Measurements from ENCODE around the gene GUK1.
"Not testable (repeated sequence)": the region's sequence is repeated elsewhere in the genome, so short reads cannot be mapped to it uniquely, and the experiment has no call there.

Gene GUK1

DNA sequence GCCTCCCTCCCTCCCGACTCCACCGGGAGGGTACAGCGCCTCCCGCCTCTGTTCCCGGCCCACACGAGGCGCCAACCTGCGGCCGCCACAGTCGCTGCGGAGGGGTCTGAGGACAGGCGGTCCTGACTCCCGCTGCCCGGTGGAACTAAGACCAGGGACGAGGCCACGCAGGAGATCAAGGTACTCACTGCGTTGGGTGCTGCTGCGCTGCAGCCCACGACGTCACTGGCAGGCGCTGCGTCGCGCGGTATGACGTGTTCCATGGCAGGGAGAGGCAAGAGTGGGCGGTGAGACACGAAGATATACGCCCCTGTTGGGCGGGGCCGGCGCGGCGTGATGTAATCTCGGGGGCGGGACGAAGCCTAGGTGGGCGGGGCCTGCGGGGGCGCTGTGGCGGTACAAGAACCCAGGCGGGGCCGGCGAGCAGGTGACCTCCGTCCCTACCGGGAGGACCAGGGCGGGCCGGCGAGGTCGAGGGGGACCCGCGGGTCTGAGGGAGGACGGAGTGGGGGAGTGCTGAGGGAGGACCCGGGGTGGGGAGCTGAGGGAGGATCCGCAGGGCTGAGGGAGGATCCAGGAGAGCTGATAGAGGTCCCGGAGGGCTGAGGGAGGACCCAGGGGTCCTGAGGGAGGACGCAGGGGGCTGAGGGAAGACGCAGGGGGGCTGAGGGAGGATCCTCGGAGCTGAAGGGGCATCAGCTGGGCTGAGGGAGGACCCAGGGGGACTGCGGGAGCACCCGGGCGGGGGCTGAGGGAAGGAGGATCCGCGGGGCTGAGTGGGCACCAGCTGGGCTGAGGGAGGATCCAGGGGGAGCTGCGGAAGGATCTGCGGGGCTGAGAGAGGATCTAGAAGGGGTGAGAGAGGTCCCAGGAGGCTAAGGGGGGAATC, 30.8 kb upstream of the GUK1 start, which contains the start of gene MRPL55:
MRPL55 (minus strand) TSS at position 227 of the 889 bp plus-strand sequence. CDS start 1,039 bp downstream, outside the sequence.
- Mint-ChIP-seq H3K27me3 (no peaks in the 10 kb centered on the region), H3K4me1 (ENCODE audit: low read depth) (peaks cover 52% of the 10 kb centered on the region), H3K27ac (peak within 1 kb of the TSS; percentile 90), H3K36me3 (ENCODE audit: low read depth) (peaks cover 43% of the 10 kb centered on the region), H3K9me3 (no peaks in the 10 kb centered on the region), H3K4me3 (peak within 1 kb of the TSS; percentile 92)
- intact Hi-C loops (cut with micrococcal nuclease), result loop anchor here (1.0 to 10.0 kb wide), 5 partner anchors 27 to 375 kb away; partner anchors contain the start of genes ARF1, IBA57, RNF187 and TRIM11

GRCh38 chr1:228109962-228110488, 30.1 kb upstream of the GUK1 start:
- intact Hi-C loops (cut with micrococcal nuclease), result loop anchor here (1.0 to 10.0 kb wide), 5 partner anchors 27 to 375 kb away; partner anchors contain the start of genes ARF1, IBA57, RNF187 and TRIM11
- Mint-ChIP-seq H3K4me3 (peak overlapping the region; percentile 92), H3K4me1 (ENCODE audit: low read depth) (peaks cover 45% of the 10 kb centered on the region), H3K27ac (peak overlapping the region; percentile 90), H3K27me3 (no peaks in the 10 kb centered on the region), H3K9me3 (no peaks in the 10 kb centered on the region), H3K36me3 (ENCODE audit: low read depth) (peaks cover 41% of the 10 kb centered on the region)

DNA sequence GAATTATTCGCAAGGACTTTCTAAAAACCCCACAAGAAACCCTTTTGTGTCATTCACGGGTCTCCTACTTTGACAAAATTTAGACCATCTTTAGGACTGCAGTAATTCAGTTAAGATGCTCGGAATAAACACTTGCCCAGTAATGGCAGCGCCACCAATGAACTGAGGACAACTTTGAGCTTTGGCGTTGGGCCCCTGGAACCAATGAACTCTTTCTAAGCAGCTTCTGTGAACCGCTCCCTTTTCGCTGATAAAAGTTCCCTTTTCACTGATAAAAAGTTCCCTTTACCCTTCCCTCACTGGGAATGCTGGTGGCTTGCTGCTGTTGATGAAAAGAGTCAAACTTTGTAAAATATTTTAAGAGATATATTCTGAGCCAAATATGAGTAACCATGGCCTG, 29.5 kb upstream of the GUK1 start:
- peaks cover 36% of the 10 kb centered on the region for H3K36me3 Mint-ChIP-seq (ENCODE audit: low read depth)
- peaks cover 41% of the 10 kb centered on the region for H3K4me1 Mint-ChIP-seq (ENCODE audit: low read depth)
- H3K9me3 Mint-ChIP-seq, result no peaks in the 10 kb centered on the region
- no peaks in the 10 kb centered on the region for H3K27me3 Mint-ChIP-seq
- intact Hi-C loops (cut with micrococcal nuclease), result no loop called here
- H3K4me3 Mint-ChIP-seq, result no peak overlapping the region
- H3K27ac Mint-ChIP-seq, result peak overlapping the region; percentile 90

DNA sequence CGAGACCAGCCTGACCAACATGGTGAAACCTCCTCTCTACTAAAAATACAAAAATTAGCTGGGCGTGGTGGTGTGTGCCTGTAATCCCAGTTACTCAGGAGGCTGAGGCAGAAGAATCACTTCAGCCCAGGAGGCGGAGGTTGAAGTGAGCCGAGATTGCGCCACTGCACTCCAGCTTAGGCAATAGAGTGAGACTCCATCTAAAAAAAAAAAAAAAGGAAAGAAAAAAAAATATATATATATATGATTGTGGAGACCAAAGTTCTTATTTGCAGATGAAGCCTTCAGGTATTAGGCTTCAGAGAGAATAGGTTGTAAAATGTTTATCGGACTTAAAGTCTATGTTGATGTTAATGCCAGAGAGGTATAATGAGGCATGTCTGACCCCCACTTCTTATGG, 28.8 kb upstream of the GUK1 start:
- intact Hi-C loops (cut with micrococcal nuclease); H3K4me3 Mint-ChIP-seq; H3K27ac Mint-ChIP-seq; H3K27me3 Mint-ChIP-seq; H3K9me3 Mint-ChIP-seq: not testable (repeated sequence)
- peaks cover 40% of the 10 kb centered on the region for H3K4me1 Mint-ChIP-seq (ENCODE audit: low read depth)
- H3K36me3 Mint-ChIP-seq (ENCODE audit: low read depth), result peaks cover 28% of the 10 kb centered on the region

DNA sequence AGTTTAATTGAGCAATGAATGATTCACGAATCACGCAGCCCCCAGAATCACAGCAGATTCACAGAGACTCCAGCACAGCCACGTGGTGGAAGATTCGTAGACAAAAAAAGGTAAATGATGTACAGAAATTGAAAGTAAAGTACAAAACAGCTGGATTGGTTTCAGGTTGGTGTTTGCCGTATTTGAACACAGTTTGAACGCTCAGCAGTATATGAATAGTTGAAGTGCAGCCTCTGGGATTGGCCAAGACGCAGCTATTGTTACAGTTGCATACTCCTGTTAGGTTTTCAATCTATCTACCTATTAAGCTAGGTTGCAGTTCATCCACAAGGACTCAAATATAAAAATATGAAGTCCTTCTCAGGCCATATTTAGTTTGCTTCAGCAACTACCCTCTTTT, 27.9 kb upstream of the GUK1 start:
- intact Hi-C loops (cut with micrococcal nuclease), result no loop called here
- no peaks in the 10 kb centered on the region for H3K9me3 Mint-ChIP-seq
- H3K27ac Mint-ChIP-seq, result no peak overlapping the region
- peaks cover 1% of the 10 kb centered on the region for H3K27me3 Mint-ChIP-seq
- H3K36me3 Mint-ChIP-seq (ENCODE audit: low read depth), result peaks cover 20% of the 10 kb centered on the region
- no peak overlapping the region for H3K4me3 Mint-ChIP-seq
- H3K4me1 Mint-ChIP-seq (ENCODE audit: low read depth), result peaks cover 35% of the 10 kb centered on the region

DNA sequence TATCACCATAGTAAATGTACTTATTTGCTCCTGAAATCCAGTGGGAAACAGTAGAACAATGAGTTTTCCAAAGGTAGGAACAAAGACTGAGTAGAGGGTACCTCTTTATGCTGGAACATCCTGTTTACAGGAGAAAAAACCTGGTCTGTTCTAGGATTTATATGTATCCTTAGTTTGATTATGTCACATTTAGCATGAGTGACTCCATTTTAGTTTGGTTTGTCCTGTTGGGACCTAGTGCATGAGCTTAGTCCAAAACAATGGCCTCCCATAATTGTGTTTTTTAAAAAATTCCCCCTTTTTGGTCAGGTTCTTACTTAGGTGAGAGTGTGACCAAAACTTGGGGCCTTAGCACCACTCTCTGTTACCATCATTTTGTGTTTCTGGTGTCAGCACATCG, 27.5 kb upstream of the GUK1 start:
- Mint-ChIP-seq H3K4me3 (no peak overlapping the region), H3K4me1 (ENCODE audit: low read depth) (peaks cover 31% of the 10 kb centered on the region), H3K9me3 (peaks cover under 1% of the 10 kb centered on the region), H3K27ac (no peak overlapping the region), H3K27me3 (peaks cover 1% of the 10 kb centered on the region), H3K36me3 (ENCODE audit: low read depth) (peaks cover 15% of the 10 kb centered on the region)
- intact Hi-C loops (cut with micrococcal nuclease), result no loop called here

- intact Hi-C loops (cut with micrococcal nuclease), result no loop called here
- peaks cover 8% of the 10 kb centered on the region for H3K9me3 Mint-ChIP-seq
- no peak overlapping the region for H3K27ac Mint-ChIP-seq
- no peak overlapping the region for H3K4me3 Mint-ChIP-seq
- H3K36me3 Mint-ChIP-seq (ENCODE audit: low read depth), result peaks cover 2% of the 10 kb centered on the region
- H3K4me1 Mint-ChIP-seq (ENCODE audit: low read depth), result peaks cover 11% of the 10 kb centered on the region
- peaks cover 3% of the 10 kb centered on the region for H3K27me3 Mint-ChIP-seq
Measured at GRCh38 chr1:228114827-228115226, 25.3 kb upstream of the GUK1 start.

DNA sequence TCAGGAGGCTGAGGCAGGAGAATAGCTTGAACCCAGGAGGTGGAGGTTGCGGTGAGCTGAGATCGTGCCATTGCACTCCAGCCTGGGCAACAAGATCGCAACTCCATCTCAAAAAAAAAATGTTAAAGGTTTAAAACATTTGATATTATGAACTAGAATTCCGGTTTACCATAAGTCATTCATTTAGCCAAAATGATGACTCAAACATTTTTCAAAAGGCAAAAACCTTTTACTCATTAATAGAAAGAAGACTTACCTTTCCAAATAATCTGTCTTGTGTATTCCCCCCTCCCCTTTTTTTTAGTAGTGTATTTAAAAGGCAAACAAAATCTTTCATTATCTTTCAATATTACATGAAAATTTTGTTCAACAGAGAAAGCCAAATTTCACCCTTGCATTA, 22.7 kb upstream of the GUK1 start:
- intact Hi-C loops (cut with micrococcal nuclease), result no loop called here
- Mint-ChIP-seq H3K36me3 (ENCODE audit: low read depth) (no peaks in the 10 kb centered on the region), H3K4me1 (ENCODE audit: low read depth) (peaks cover 7% of the 10 kb centered on the region), H3K9me3 (peaks cover 8% of the 10 kb centered on the region), H3K27me3 (peaks cover 3% of the 10 kb centered on the region), H3K4me3 (no peak overlapping the region), H3K27ac (no peak overlapping the region)

DNA sequence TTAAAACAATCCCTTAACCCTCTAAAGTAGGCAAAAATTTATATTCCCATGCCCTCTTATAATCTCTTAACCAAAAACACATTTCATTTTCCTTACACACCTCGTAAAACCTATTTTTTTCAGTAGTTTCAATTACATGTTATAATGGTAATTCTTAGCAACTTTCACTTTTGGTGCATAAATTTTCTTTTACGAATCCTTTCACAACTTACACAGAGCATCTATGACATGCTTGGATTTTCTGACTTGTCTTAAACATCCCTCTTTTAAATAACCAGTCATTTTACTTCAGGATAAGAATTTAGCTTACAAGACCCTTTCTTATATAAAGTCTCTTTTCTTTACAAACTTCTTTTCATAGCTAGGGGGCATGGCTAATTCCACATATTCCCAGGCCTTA, 22.0 kb upstream of the GUK1 start:
- no peaks in the 10 kb centered on the region for H3K36me3 Mint-ChIP-seq (ENCODE audit: low read depth)
- peaks cover 7% of the 10 kb centered on the region for H3K4me1 Mint-ChIP-seq (ENCODE audit: low read depth)
- no peak overlapping the region for H3K4me3 Mint-ChIP-seq

DNA sequence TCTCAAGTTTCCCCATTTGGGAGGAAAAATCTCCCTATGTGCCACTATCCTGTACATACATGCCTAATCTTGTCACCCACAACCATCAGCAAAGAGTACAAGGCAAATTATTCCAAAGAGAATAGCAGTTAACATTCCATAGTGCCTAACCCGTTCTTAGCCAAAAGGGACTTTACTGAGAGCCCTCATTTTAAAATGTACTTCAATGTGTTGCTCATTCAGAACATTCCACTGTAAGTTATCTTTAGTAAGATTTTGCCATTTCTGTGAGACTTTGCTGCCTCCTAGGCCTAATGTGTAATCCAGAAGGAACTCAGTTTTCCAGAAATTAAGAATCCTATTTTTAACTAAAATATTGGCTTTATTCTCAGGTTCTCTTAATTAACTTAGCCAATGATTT, 19.7 kb upstream of the GUK1 start:
- no peak overlapping the region for H3K4me3 Mint-ChIP-seq
- peaks cover 7% of the 10 kb centered on the region for H3K4me1 Mint-ChIP-seq (ENCODE audit: low read depth)
- intact Hi-C loops (cut with micrococcal nuclease), result no loop called here

More for the DNA sequence above, 22.0 kb upstream of the GUK1 start:
- intact Hi-C loops (cut with micrococcal nuclease), result no loop called here
- Mint-ChIP-seq H3K27ac (no peak overlapping the region), H3K9me3 (peaks cover 8% of the 10 kb centered on the region), H3K27me3 (peaks cover 8% of the 10 kb centered on the region)

DNA sequence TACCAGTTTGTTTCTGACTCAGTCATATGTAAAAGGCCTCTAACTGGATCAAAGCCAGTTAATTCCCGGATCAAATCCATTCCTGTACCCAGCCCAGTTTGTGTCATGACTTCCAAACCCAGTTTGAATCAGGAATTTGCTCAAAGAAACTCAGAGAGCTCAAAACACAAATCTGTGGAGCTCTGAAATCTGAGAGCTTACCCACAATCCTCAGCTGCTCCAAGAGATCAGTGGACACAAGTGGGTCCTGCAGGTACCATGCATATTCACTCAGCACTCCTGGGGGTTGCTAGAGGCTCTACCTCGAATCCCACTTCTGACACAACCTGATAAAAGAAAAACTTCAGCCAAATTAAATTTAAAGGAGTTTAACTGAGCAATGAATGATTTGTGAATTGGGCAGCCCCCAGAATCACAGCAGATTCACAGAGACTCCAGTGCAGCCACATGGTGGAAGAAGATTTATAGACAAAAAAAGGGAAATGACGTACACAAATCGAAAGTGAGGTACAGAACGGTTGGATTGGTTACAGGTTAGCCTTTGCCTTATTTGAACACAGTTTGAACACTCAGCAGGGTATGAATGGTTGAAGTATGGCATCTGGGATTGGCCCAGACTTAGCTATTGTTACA, 19.1 kb upstream of the GUK1 start:
- Mint-ChIP-seq H3K4me1 (ENCODE audit: low read depth) (peaks cover 7% of the 10 kb centered on the region), H3K27me3 (peaks cover 13% of the 10 kb centered on the region), H3K27ac (peak overlapping the region; percentile 21), H3K36me3 (ENCODE audit: low read depth) (no peaks in the 10 kb centered on the region), H3K9me3 (peaks cover 8% of the 10 kb centered on the region), H3K4me3 (no peak overlapping the region)
- intact Hi-C loops (cut with micrococcal nuclease), result no loop called here

More for the DNA sequence above, 19.7 kb upstream of the GUK1 start:
- peaks cover 8% of the 10 kb centered on the region for H3K9me3 Mint-ChIP-seq
- no peaks in the 10 kb centered on the region for H3K36me3 Mint-ChIP-seq (ENCODE audit: low read depth)
- H3K27me3 Mint-ChIP-seq, result peaks cover 13% of the 10 kb centered on the region
- H3K27ac Mint-ChIP-seq, result no peak overlapping the region

DNA sequence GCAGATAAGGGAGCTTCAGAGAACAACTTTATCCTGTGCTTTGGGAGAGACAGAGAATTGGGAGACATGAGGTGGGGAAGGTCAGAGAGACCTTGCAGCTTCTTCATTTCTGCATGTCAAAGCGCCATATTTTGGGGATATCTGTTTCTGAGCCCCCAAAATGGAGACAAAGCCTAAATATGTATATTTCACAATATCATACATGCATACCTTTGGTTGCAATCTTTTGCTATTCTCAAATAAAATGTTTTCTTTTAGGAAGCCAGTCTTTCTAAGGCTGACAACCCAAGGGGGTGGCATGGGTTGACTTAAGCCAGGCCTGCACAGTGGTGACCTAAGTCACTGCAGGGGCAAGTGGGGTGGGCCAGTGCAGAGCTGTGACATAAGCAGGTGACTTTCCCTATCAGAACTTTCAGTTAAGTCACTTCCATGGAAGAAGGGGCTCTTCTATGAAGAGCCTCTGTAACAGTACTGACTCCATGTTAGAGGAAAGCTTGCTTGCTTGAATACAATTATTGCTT, 17.1 kb upstream of the GUK1 start:
- H3K9me3 Mint-ChIP-seq, result peaks cover 4% of the 10 kb centered on the region
- H3K36me3 Mint-ChIP-seq (ENCODE audit: low read depth), result no peaks in the 10 kb centered on the region
- intact Hi-C loops (cut with micrococcal nuclease), result no loop called here

DNA sequence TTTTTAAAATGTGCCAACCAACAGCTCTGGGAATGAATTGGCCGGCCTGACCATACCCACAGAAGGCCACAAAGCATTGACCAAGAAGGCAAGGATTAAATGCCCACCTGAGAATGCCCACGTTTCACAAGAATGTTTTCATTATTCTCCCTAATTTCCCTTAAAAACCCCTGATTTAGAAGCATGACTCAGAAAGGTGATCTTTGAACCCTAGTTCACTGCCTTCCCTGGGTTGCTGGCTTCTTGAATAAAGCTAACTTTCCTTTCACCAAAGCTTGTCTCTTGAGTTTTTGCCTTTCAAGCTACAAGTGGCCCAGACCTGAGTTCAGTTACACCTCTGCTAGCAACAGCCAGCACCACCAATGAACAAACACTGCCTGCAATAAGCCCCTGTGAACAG, 16.6 kb upstream of the GUK1 start:
- no peak overlapping the region for H3K4me3 Mint-ChIP-seq
- no peaks in the 10 kb centered on the region for H3K9me3 Mint-ChIP-seq
- intact Hi-C loops (cut with micrococcal nuclease), result no loop called here
- H3K36me3 Mint-ChIP-seq (ENCODE audit: low read depth), result no peaks in the 10 kb centered on the region
- H3K27ac Mint-ChIP-seq, result no peak overlapping the region
- H3K4me1 Mint-ChIP-seq (ENCODE audit: low read depth), result peaks cover 7% of the 10 kb centered on the region
- peaks cover 11% of the 10 kb centered on the region for H3K27me3 Mint-ChIP-seq

More for the DNA sequence above, 17.1 kb upstream of the GUK1 start:
- peaks cover 11% of the 10 kb centered on the region for H3K27me3 Mint-ChIP-seq
- H3K4me3 Mint-ChIP-seq, result no peak overlapping the region
- H3K4me1 Mint-ChIP-seq (ENCODE audit: low read depth), result peaks cover 7% of the 10 kb centered on the region
- no peak overlapping the region for H3K27ac Mint-ChIP-seq

- Mint-ChIP-seq H3K36me3 (ENCODE audit: low read depth) (no peaks in the 10 kb centered on the region), H3K4me3 (no peak overlapping the region), H3K9me3 (no peaks in the 10 kb centered on the region), H3K27me3 (peaks cover 10% of the 10 kb centered on the region), H3K4me1 (ENCODE audit: low read depth) (peaks cover 7% of the 10 kb centered on the region), H3K27ac (no peak overlapping the region)
- intact Hi-C loops (cut with micrococcal nuclease), result no loop called here
Measured at GRCh38 chr1:228125185-228125584, 14.9 kb upstream of the GUK1 start.
